Panc1 (cell line): ENCODE measurements around the gene MRAS. TPM values are rescaled to one million over a fixed set of nuclear protein-coding genes. Genes with fewer than 3 reads are reported as not detected.

ENCODE experiments used
- ATAC-seq: fragments of 200-7000 bp; cut with Tn5 transposase; 2 replicates; pipeline ENCODE4 v1.9.1; 2020; ENCODE audit warnings: mild to moderate bottlenecking, moderate library complexity
- BruUV-seq: library from RNA; stranded (reverse); fragments of 400-500 nt; replicated peaks from 2 replicates; lab custom pipeline; 2021; lab: Mats Ljungman, UMichigan
- CTCF ChIA-PET: fragments of 300-600 bp; sonication (Branson Sonifier 250); formaldehyde crosslinking; loops from one replicate; lab custom pipeline; 2022; ENCODE audit warnings: antibody characterized with exemption; lab: Charles Lee
- POLR2A ChIA-PET: fragments of 300-600 bp; sonication (Branson Sonifier 250); formaldehyde crosslinking; loops from one replicate; lab custom pipeline; 2022; ENCODE audit warnings: antibody characterized with exemption; lab: Charles Lee
- DNase-seq: peaks from one replicate; pipeline ENCODE4 v3.0.0-alpha.2; 2010; ENCODE audit warnings: low read depth, low spot score
- H3K27ac ChIP-seq: 2 replicates; pipeline ENCODE4 v1.5.1; 2011; ENCODE audit warnings: mild to moderate bottlenecking, low read length, inconsistent platforms
- H3K27me3 ChIP-seq: fragments of 200-500 bp; sonication (Bioruptor generic); 2 replicates; pipeline ENCODE4 v1.6.0; 2014; ENCODE audit warnings: low read length, inconsistent platforms; ENCODE audit not compliant: control insufficient read depth, insufficient read depth
- H3K36me3 ChIP-seq: fragments of 200-500 bp; sonication (Bioruptor generic); 2 replicates; pipeline ENCODE4 v1.5.1; 2014; ENCODE audit warnings: inconsistent platforms, mild to moderate bottlenecking, low read length, moderate library complexity; ENCODE audit not compliant: control insufficient read depth, insufficient read depth
- H3K4me1 ChIP-seq: 2 replicates; pipeline ENCODE4 v1.5.1; 2011; ENCODE audit warnings: inconsistent platforms, mild to moderate bottlenecking, low read length, moderate library complexity; ENCODE audit not compliant: control insufficient read depth, insufficient read depth
- H3K4me3 ChIP-seq, 2 experiments: 2 replicates each; pipeline ENCODE4 v1.5.1; 2011 to 2012; ENCODE audit warnings: low read depth in 2 of 2, low read length in 2 of 2, mild to moderate bottlenecking in 2 of 2, inconsistent platforms in 1 of 2, moderate library complexity in 1 of 2
- H3K9me3 ChIP-seq: fragments of 200-500 bp; sonication (Bioruptor generic); 2 replicates; pipeline ENCODE4 v1.5.1; 2014; ENCODE audit warnings: low read depth, mild to moderate bottlenecking, inconsistent platforms, low read length, moderate library complexity; ENCODE audit not compliant: control insufficient read depth, insufficient read depth
- POLR2AphosphoS5 ChIP-seq: IDR thresholded peaks from 2 replicates; pipeline ENCODE4 v1.6.1; 2012; ENCODE audit warnings: mild to moderate bottlenecking, low read depth, low read length, moderate library complexity
- SIN3A ChIP-seq: IDR thresholded peaks from 2 replicates; pipeline ENCODE4 v1.6.1; 2012; ENCODE audit warnings: low read depth, mild to moderate bottlenecking, low read length, moderate library complexity, borderline replicate concordance; ENCODE audit not compliant: insufficient read depth
- TCF7L2 ChIP-seq: IDR thresholded peaks from 2 replicates; pipeline ENCODE4 v1.6.1; 2011; ENCODE audit warnings: mild to moderate bottlenecking, low read depth, low read length, inconsistent platforms
- in situ Hi-C: cut with HindIII; loops from 2 replicates; pipeline ENCODE4 v1.10.0; 2016; ENCODE audit warnings: low sequenced_read_pairs, low pct_unique_long_range_greater_than_20kb
- intact Hi-C: fragments of 100-400 bp; cut with micrococcal nuclease; formaldehyde crosslinking; loops from one replicate; pipeline ENCODE4 v1.10.0; 2022; ENCODE audit not compliant: unreplicated experiment
- total RNA-seq: library from RNA; stranded (reverse); gene quantifications from one replicate; pipeline ENCODE4 v1.2.1, GENCODE V29; 2021; ENCODE audit not compliant: unreplicated experiment
- TF ChIP-seq, protein P1 (sequence below), 2 experiments: IDR thresholded peaks; 2 replicates each; pipeline ENCODE4 v1.6.1; 2011 to 2012; ENCODE audit warnings: low read depth in 2 of 2, control low read depth in 1 of 2, low read length in 1 of 2, mild to moderate bottlenecking in 1 of 2, moderate library complexity in 1 of 2; ENCODE audit not compliant: insufficient read depth in 1 of 2
- TF ChIP-seq, protein P2 (sequence below): fragments of 450-650 bp; IDR thresholded peaks from 2 replicates; pipeline ENCODE4 v1.5.1; 2017; ENCODE audit warnings: mild to moderate bottlenecking

MRAS gene
- total RNA-seq, 1 experiment from 2014 or later, result 14.2 TPM

DNA sequence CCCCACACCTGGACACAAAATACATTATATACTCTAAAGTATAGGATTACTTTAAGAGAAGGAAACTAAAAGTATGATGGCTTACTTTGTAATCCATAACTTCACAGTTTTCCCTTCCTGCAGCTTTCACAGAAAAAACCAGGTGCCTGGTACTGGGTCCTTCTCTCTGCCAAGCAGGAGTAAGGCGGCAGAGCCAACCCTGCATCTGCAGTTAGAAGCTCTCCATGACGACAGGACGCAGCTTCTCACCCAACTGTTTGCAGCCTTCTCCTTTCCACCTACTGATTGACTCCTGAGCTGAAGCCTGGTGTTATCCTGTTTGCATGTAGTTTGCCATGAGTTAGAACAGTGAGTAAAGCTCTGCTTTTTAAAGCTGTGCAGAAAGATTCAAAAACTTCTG lies 6.7 kb downstream of the MRAS start:
- ATAC-seq, result no peak
- intact Hi-C loops, result no loop called here
- TF ChIP-seq SIN3A, result no peak
- TF ChIP-seq POLR2AphosphoS5, result no peak
- TF ChIP-seq, protein P1, sequence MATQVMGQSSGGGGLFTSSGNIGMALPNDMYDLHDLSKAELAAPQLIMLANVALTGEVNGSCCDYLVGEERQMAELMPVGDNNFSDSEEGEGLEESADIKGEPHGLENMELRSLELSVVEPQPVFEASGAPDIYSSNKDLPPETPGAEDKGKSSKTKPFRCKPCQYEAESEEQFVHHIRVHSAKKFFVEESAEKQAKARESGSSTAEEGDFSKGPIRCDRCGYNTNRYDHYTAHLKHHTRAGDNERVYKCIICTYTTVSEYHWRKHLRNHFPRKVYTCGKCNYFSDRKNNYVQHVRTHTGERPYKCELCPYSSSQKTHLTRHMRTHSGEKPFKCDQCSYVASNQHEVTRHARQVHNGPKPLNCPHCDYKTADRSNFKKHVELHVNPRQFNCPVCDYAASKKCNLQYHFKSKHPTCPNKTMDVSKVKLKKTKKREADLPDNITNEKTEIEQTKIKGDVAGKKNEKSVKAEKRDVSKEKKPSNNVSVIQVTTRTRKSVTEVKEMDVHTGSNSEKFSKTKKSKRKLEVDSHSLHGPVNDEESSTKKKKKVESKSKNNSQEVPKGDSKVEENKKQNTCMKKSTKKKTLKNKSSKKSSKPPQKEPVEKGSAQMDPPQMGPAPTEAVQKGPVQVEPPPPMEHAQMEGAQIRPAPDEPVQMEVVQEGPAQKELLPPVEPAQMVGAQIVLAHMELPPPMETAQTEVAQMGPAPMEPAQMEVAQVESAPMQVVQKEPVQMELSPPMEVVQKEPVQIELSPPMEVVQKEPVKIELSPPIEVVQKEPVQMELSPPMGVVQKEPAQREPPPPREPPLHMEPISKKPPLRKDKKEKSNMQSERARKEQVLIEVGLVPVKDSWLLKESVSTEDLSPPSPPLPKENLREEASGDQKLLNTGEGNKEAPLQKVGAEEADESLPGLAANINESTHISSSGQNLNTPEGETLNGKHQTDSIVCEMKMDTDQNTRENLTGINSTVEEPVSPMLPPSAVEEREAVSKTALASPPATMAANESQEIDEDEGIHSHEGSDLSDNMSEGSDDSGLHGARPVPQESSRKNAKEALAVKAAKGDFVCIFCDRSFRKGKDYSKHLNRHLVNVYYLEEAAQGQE (IDR thresholded peaks at IDR 0.05; ENCODE audit: insufficient read depth in 1 of 2, low read depth in 2 of 2, low read length in 1 of 2), result no peak
- TF ChIP-seq, protein P2, sequence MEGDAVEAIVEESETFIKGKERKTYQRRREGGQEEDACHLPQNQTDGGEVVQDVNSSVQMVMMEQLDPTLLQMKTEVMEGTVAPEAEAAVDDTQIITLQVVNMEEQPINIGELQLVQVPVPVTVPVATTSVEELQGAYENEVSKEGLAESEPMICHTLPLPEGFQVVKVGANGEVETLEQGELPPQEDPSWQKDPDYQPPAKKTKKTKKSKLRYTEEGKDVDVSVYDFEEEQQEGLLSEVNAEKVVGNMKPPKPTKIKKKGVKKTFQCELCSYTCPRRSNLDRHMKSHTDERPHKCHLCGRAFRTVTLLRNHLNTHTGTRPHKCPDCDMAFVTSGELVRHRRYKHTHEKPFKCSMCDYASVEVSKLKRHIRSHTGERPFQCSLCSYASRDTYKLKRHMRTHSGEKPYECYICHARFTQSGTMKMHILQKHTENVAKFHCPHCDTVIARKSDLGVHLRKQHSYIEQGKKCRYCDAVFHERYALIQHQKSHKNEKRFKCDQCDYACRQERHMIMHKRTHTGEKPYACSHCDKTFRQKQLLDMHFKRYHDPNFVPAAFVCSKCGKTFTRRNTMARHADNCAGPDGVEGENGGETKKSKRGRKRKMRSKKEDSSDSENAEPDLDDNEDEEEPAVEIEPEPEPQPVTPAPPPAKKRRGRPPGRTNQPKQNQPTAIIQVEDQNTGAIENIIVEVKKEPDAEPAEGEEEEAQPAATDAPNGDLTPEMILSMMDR, result no peak
- TF ChIP-seq TCF7L2, result no peak
- CTCF ChIA-PET, result no interaction called here
- POLR2A ChIA-PET, result no interaction called here
- Histone ChIP-seq H3K27me3 (no peaks in the 10 kb centered on the region), H3K36me3 (no peaks in the 10 kb centered on the region), H3K4me3 (no peak overlapping the region), H3K9me3 (no peaks in the 10 kb centered on the region), H3K27ac (no peak overlapping the region), H3K4me1 (no peaks in the 10 kb centered on the region)
- DNase-seq, result no peak
- BruUV-seq, result no TSS peak
- in situ Hi-C loops, result no loop called here

DNA sequence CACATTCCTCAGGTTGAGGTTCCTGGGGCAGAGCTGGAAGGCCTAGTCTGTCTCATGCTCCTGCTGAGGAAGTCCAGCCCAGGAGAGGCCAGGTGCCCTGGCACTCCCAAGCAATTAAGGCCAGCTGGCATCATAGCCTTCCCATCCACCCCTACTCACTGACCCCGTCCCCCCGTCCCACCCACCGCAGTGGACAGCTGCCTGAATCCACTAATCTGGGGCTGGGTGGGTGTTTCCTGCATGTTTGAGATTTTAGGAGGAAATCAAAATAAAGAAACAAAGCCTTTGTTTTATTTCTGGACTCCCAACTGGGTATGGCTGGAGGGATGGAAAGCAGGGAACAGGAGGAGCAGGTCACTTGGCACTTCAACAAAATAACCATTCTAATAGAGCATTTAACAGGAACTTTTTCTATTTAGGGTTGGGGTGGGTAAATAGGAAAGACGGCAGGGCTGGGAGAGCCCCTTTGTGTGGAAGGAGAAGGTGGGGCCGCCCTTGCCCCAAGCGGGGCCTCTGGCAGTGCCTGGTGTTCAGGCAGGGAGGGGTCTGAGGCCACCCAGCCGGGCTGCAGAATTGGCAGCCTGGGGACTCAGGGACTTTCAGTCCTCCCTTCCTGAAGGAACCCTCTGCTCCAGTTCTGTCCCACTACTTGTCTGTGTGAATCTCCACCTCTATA lies 8.5 kb downstream of the MRAS start:
- POLR2A ChIA-PET, result no interaction called here
- in situ Hi-C loops (no loop called here), intact Hi-C loops (no loop called here)
- CTCF ChIA-PET, result no interaction called here
- Histone ChIP-seq H3K36me3 (no peaks in the 10 kb centered on the region), H3K4me1 (no peaks in the 10 kb centered on the region), H3K9me3 (no peaks in the 10 kb centered on the region), H3K4me3 (no peak overlapping the region), H3K27ac (no peak overlapping the region), H3K27me3 (no peaks in the 10 kb centered on the region)
- no peak for ATAC-seq
- DNase-seq, result no peak
- TF ChIP-seq TCF7L2, result no peak
- TF ChIP-seq POLR2AphosphoS5, result no peak
- no peak for TF ChIP-seq SIN3A
- TF ChIP-seq, protein P1 (IDR thresholded peaks at IDR 0.05; ENCODE audit: insufficient read depth in 1 of 2, low read depth in 2 of 2, low read length in 1 of 2), result no peak
- TF ChIP-seq, protein P2, result no peak
- BruUV-seq, result no TSS peak
